HepG2 (cell line): ENCODE results near the gene S100A12. TPM values are rescaled to one million over a fixed set of nuclear protein-coding genes. Genes with fewer than 3 reads are reported as not detected.

Source experiments
- ATAC-seq: fragments of 200-7000 bp; cut with Tn5 transposase; 3 replicates; pipeline ENCODE4 v1.9.1; 2020; ENCODE audit warnings: mild to moderate bottlenecking, moderate library complexity
- BruUV-seq: library from RNA; stranded (reverse); fragments of 400-500 nt; replicated peaks from 2 replicates; lab custom pipeline; 2021; lab: Mats Ljungman, UMichigan
- CTCF ChIA-PET: fragments of 300-600 bp; formaldehyde crosslinking; extraction: SDS; loops from one replicate; lab custom pipeline; 2021; ENCODE audit warnings: low total read pairs, inconsistent platforms, low intra/inter-chr PET ratio; lab: Yijun Ruan, JAX
- POLR2A ChIA-PET: fragments of 350-600 bp; sonication (Branson Sonifier 250); formaldehyde crosslinking; loops from one replicate; lab custom pipeline; 2020; ENCODE audit warnings: antibody characterized with exemption, inconsistent platforms; lab: Yijun Ruan, JAX
- DNase-seq: peaks from one replicate; pipeline ENCODE4 v3.0.0-alpha.2; 2015; ENCODE audit warnings: low spot score
- FAIRE-seq: peaks from 3 replicates; lab custom pipeline; 2011; peaks lifted over from hg19 to GRCh38; lab: Jason Lieb, UNC
- H2AFZ ChIP-seq: one replicate; pipeline ENCODE4 v1.6.1; 2011; ENCODE audit warnings: low read length, inconsistent platforms
- H3K27ac ChIP-seq: fragments of 300-600 bp; 3 replicates; pipeline ENCODE4 v1.8.0; 2011; ENCODE audit warnings: mixed run types, mild to moderate bottlenecking, mixed read lengths, low read length, inconsistent platforms; ENCODE audit not compliant: insufficient read depth; ENCODE audit errors: extremely low read length
- H3K27me3 ChIP-seq, 2 experiments: fragments of 200-600 bp in 1 of 2; 2 replicates in 1 of 2; 3 replicates in 1 of 2; pipeline versions ENCODE4 v1.6.0 to v1.8.0; 2011; ENCODE audit warnings: low read length in 2 of 2, mild to moderate bottlenecking in 2 of 2, moderate library complexity in 2 of 2, inconsistent platforms in 1 of 2; ENCODE audit not compliant: insufficient read depth in 2 of 2, control insufficient read depth in 1 of 2
- H3K36me3 ChIP-seq, 2 experiments: fragments of 200-600 bp in 1 of 2; replicated peaks in 1 of 2; 2 replicates in 1 of 2; 3 replicates in 1 of 2; pipeline versions ENCODE4 v1.5.1 to v1.8.0; 2011; ENCODE audit warnings: low read length in 2 of 2, inconsistent platforms in 1 of 2; ENCODE audit not compliant: insufficient read depth in 2 of 2, control insufficient read depth in 1 of 2
- H3K4me1 ChIP-seq: 2 replicates; pipeline ENCODE4 v1.5.1; 2012; ENCODE audit warnings: low read length, inconsistent platforms; ENCODE audit not compliant: insufficient read depth
- H3K4me2 ChIP-seq: 2 replicates; pipeline ENCODE4 v1.6.0; 2011; ENCODE audit warnings: low read depth, low read length, inconsistent platforms
- H3K4me3 ChIP-seq, 3 experiments: fragments of 200-600 bp in 1 of 3; sonication (generic), shearing (Covaris generic) in 1 of 3; replicated peaks in 1 of 3; 2 replicates each; pipeline ENCODE4 v1.5.1; 2011 to 2016; ENCODE audit warnings: low read length in 3 of 3, inconsistent platforms in 2 of 3, low read depth in 2 of 3, mild to moderate bottlenecking in 2 of 3, control low read depth in 1 of 3, mixed read lengths in 1 of 3; ENCODE audit not compliant: insufficient read depth in 1 of 3
- H3K79me2 ChIP-seq: one replicate; pipeline ENCODE4 v1.6.1; 2011; ENCODE audit warnings: low read length, inconsistent platforms; ENCODE audit not compliant: insufficient read depth
- H3K9ac ChIP-seq: 2 replicates; pipeline ENCODE4 v1.6.0; 2011; ENCODE audit warnings: mild to moderate bottlenecking, low read depth, low read length, inconsistent platforms; ENCODE audit not compliant: insufficient read depth
- H3K9me3 ChIP-seq: 2 replicates; pipeline ENCODE4 v1.5.1; 2012; ENCODE audit warnings: mild to moderate bottlenecking, low read length
- H4K20me1 ChIP-seq: 2 replicates; pipeline ENCODE4 v1.6.0; 2011; ENCODE audit warnings: inconsistent platforms, mild to moderate bottlenecking, low read length, moderate library complexity; ENCODE audit not compliant: insufficient read depth
- SRSF4 ChIP-seq: fragments of 200-400 bp; formaldehyde crosslinking; IDR thresholded peaks from one replicate; pipeline ENCODE4 v1.6.1; 2018; ENCODE audit warnings: mild to moderate bottlenecking, low read depth, low read length, moderate library complexity; ENCODE audit not compliant: poor library complexity, severe bottlenecking
- ZNF136 ChIP-seq: sonication (generic); formaldehyde crosslinking; IDR thresholded peaks from 2 replicates; pipeline ENCODE4 v1.8.1; 2022; ENCODE audit warnings: low read depth, mild to moderate bottlenecking, moderate library complexity, missing genetic modification reagents
- ZNF180 ChIP-seq: sonication (generic); formaldehyde crosslinking; IDR thresholded peaks from 2 replicates; pipeline ENCODE4 v1.4.0; 2020; ENCODE audit warnings: low read depth, missing genetic modification reagents, borderline replicate concordance
- ZNF367 ChIP-seq: sonication (generic); formaldehyde crosslinking; IDR thresholded peaks from 2 replicates; pipeline ENCODE4 v1.4.0; 2020; ENCODE audit warnings: missing genetic modification reagents, borderline replicate concordance
- WGBS: methylation state at CpG from one replicate; pipeline ENCODE4 v1.1.6; 2017; ENCODE audit warnings: low lambda C conversion rate; 5-methylcytosine and 5-hydroxymethylcytosine counted together
- in situ Hi-C: cut with HindIII; loops from 2 replicates; pipeline ENCODE4 v1.10.0; 2017; ENCODE audit warnings: low pct_unique_long_range_greater_than_20kb; ENCODE audit not compliant: extremely low pct_ligation_motif_present
- intact Hi-C: fragments of 100-400 bp; cut with micrococcal nuclease; formaldehyde crosslinking; loops from one replicate; pipeline ENCODE4 v1.10.0; 2022; ENCODE audit not compliant: unreplicated experiment
- polyA plus RNA-seq, 8 experiments: library from polyadenylated mRNA; depleted of rRNA in 3 of 8; stranded (reverse) in 7 of 8; unstranded in 1 of 8; fragments of >200 nt; fragmentation: Illumina TruSeq in 4 of 8; extraction: Trizol in 4 of 8; gene quantifications; 2 replicates each; pipeline versions ENCODE4 v1.2.1 to v1.2.3, GENCODE V29; 2011 to 2016; ENCODE audit warnings: low read depth in 4 of 8, missing spikeins in 1 of 8, mixed read lengths in 1 of 8; ENCODE audit not compliant: insufficient read depth in 1 of 8
- total RNA-seq, 5 experiments: library from RNA; depleted of rRNA; stranded (reverse); fragments of >200 nt; fragmentation: Illumina TruSeq; extraction: Trizol; gene quantifications; 2 replicates each; pipeline ENCODE4 v1.2.3, GENCODE V29; 2016; ENCODE audit warnings: low read depth in 1 of 5
- TF ChIP-seq, protein P1 (sequence below): sonication (generic); formaldehyde crosslinking; IDR thresholded peaks from 2 replicates; pipeline ENCODE4 v1.8.0; 2022; ENCODE audit warnings: missing genetic modification reagents, mild to moderate bottlenecking, moderate library complexity, borderline replicate concordance

Gene S100A12
- total and polyA plus RNA-seq, 2 of the 13 experiments (the other 11 are each of a cell fraction or from before 2014, with no cell fraction given) = not detected

DNA sequence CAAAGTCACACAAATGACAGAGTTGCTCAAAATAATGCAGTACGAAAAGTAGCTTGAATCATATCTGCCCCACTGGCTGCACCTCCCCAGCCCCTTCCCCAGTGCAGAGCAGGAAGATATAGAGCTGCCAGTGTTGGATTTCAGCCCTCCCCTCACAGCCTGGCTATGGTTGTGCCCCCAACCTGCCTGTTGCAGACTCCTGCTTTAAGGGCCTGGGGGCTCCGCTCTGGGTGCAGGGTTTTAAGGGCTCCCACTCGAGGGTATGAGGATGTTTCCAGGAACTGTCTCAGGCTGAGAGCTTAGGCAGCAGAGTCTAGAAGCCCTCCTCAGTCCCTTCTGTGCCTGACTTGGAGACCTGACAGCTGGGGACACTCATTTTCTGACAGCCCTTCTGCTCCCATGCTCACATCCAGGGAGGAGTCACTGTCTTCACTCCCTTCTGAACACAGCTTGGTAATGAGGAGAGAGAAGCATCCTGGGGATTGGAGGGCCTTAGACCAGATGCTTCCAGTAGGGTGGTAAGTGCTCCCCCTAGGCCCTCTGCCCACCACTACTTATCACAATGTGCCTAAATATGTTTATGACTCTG is 13.1 kb downstream of the S100A12 start:
- BruUV-seq = no TSS peak
- CTCF ChIA-PET = no interaction called here
- TF ChIP-seq ZNF136 (CRISPR knock-in tag) = no peak
- TF ChIP-seq SRSF4 = no peak
- TF ChIP-seq ZNF180 (CRISPR knock-in tag) = no peak
- TF ChIP-seq ZNF367 (CRISPR knock-in tag) = no peak
- TF ChIP-seq, protein P1, sequence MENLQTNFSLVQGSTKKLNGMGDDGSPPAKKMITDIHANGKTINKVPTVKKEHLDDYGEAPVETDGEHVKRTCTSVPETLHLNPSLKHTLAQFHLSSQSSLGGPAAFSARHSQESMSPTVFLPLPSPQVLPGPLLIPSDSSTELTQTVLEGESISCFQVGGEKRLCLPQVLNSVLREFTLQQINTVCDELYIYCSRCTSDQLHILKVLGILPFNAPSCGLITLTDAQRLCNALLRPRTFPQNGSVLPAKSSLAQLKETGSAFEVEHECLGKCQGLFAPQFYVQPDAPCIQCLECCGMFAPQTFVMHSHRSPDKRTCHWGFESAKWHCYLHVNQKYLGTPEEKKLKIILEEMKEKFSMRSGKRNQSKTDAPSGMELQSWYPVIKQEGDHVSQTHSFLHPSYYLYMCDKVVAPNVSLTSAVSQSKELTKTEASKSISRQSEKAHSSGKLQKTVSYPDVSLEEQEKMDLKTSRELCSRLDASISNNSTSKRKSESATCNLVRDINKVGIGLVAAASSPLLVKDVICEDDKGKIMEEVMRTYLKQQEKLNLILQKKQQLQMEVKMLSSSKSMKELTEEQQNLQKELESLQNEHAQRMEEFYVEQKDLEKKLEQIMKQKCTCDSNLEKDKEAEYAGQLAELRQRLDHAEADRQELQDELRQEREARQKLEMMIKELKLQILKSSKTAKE = no peak
- intact Hi-C loops = no loop called here
- H3K79me2 ChIP-seq = no peaks in the 10 kb centered on the region
- in situ Hi-C loops = no loop called here
- FAIRE-seq (no peak), DNase-seq (no peak), ATAC-seq (no peak)
- 0% methylated on average over 1 of the region's 3 CpGs for WGBS
- H3K27ac ChIP-seq = no peak overlapping the region
- H2AFZ ChIP-seq = no peak overlapping the region
- no peaks in the 10 kb centered on the region for H3K9me3 ChIP-seq
- H4K20me1 ChIP-seq = no peaks in the 10 kb centered on the region
- H3K4me2 ChIP-seq = no peak overlapping the region
- H3K4me1 ChIP-seq = 0 out of 2 replicates have a peak, but pooled peaks cover 5% of the 10 kb centered on the region
- no peak overlapping the region for H3K4me3 ChIP-seq
- no peaks in the 10 kb centered on the region for H3K36me3 ChIP-seq
- peaks cover 1 to 5% of the 10 kb centered on the region in 2 experiments; a peak in 1 of 5 replicates for H3K27me3 ChIP-seq
- POLR2A ChIA-PET = no interaction called here
- no peak overlapping the region for H3K9ac ChIP-seq
